ENCODE results near the gene ADCY5.

Gene ADCY5

GRCh38 chr3:123386477-123387040 is 62.3 kb downstream of the ADCY5 start:
- no peak for DNase-seq (ENCODE audit: low read depth)

GRCh38 chr3:123385981-123386380 is 62.9 kb downstream of the ADCY5 start:
- DNase-seq (ENCODE audit: low read depth), result peak; percentile 10

- no peak for DNase-seq (ENCODE audit: low read depth)
These were observed 63.4 kb downstream of the ADCY5 start for GRCh38 chr3:123385499-123385898.

- DNase-seq (ENCODE audit: low read depth), result no peak
These were observed 63.9 kb downstream of the ADCY5 start for GRCh38 chr3:123385001-123385401.

- no peak for DNase-seq (ENCODE audit: low read depth)
These were observed 64.6 kb downstream of the ADCY5 start for GRCh38 chr3:123384256-123384655.

GRCh38 chr3:123383091-123384053 is 65.5 kb downstream of the ADCY5 start:
- DNase-seq (ENCODE audit: low read depth), result no peak

GRCh38 chr3:123380261-123380660 is 68.6 kb downstream of the ADCY5 start:
- no peak for DNase-seq (ENCODE audit: low read depth)

- DNase-seq (ENCODE audit: low read depth), result no peak
These were observed 69.7 kb downstream of the ADCY5 start for GRCh38 chr3:123379041-123379830.

- no peak for DNase-seq (ENCODE audit: low read depth)
These were observed 70.4 kb downstream of the ADCY5 start for GRCh38 chr3:123378409-123378915.

- no peak for DNase-seq (ENCODE audit: low read depth)
These were observed 71.6 kb downstream of the ADCY5 start for GRCh38 chr3:123377243-123377740.

GRCh38 chr3:123376451-123377242 is 72.2 kb downstream of the ADCY5 start:
- DNase-seq (ENCODE audit: low read depth), result no peak

GRCh38 chr3:123375014-123375940 is 73.6 kb downstream of the ADCY5 start:
- no peak for DNase-seq (ENCODE audit: low read depth)

GRCh38 chr3:123374016-123374415 is 74.9 kb downstream of the ADCY5 start:
- DNase-seq (ENCODE audit: low read depth), result no peak

GRCh38 chr3:123373474-123373987 is 75.4 kb downstream of the ADCY5 start:
- DNase-seq (ENCODE audit: low read depth), result no peak

GRCh38 chr3:123372686-123373473 is 76.0 kb downstream of the ADCY5 start:
- no peak for DNase-seq (ENCODE audit: low read depth)

- DNase-seq (ENCODE audit: low read depth), result no peak
These were observed 76.8 kb downstream of the ADCY5 start for GRCh38 chr3:123371859-123372685.

GRCh38 chr3:123371426-123371825 is 77.5 kb downstream of the ADCY5 start:
- no peak for DNase-seq (ENCODE audit: low read depth)

- DNase-seq (ENCODE audit: low read depth), result no peak
These were observed 78.1 kb downstream of the ADCY5 start for GRCh38 chr3:123370819-123371218.
